HG03108 (cell line): Measurements from ENCODE around the gene TTC7B.
"Not testable (repeated sequence)": the region's sequence is repeated elsewhere in the genome, so short reads cannot be mapped to it uniquely, and the experiment has no call there.

Experiments used
- ATAC-seq: cut with Tn5 transposase; IDR thresholded peaks from one replicate; pipeline ENCODE4 v1.9.1; 2021; ENCODE audit warnings: moderate library complexity; ENCODE audit not compliant: unreplicated experiment

TTC7B gene

GRCh38 chr14:90536511-90537191, 279.6 kb downstream of the TTC7B start:
- no peak for ATAC-seq

- no peak for ATAC-seq
These were observed 280.1 kb downstream of the TTC7B start for GRCh38 chr14:90536092-90536491.

- no peak for ATAC-seq
These were observed 280.6 kb downstream of the TTC7B start for GRCh38 chr14:90535556-90536090.

DNA sequence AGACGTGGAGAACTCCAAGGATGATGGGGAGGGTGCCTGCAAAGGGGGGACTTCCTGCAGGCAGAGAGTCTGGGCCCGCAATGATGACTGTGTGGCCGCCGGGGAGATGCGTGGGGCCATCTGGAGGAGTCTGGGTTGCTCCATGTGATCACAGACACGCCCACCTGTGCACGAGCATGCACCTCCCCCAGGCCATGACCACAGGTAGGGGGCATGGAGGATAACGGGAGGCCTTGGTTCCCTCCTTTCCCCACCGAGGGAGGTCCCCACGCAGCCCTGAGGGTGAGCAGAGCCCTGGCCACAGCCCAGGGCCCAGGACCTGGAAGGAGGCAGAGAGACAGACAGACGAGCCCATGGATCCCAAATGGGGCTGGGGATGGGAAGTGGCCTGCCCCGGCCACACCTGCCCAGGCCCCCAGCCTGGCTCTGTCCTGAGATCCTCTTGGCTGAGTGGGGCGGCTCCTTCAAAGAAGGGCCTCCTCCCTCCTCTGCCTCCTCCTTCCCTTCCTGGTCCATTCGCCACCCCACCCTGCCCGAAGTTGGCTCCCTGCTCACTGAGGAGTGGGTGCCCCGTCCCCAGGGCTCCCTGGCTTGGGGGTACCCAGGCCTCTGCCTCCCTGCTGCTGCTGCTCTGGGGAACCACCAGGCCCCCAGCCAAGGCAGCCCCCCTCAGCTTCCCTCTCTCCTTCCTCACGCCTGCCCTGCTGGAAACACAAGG, 281.2 kb downstream of the TTC7B start:
- no peak for ATAC-seq

GRCh38 chr14:90534091-90534837, 282.0 kb downstream of the TTC7B start:
- ATAC-seq = no peak

- ATAC-seq = no peak
These were observed 282.6 kb downstream of the TTC7B start for GRCh38 chr14:90533591-90534021.

DNA sequence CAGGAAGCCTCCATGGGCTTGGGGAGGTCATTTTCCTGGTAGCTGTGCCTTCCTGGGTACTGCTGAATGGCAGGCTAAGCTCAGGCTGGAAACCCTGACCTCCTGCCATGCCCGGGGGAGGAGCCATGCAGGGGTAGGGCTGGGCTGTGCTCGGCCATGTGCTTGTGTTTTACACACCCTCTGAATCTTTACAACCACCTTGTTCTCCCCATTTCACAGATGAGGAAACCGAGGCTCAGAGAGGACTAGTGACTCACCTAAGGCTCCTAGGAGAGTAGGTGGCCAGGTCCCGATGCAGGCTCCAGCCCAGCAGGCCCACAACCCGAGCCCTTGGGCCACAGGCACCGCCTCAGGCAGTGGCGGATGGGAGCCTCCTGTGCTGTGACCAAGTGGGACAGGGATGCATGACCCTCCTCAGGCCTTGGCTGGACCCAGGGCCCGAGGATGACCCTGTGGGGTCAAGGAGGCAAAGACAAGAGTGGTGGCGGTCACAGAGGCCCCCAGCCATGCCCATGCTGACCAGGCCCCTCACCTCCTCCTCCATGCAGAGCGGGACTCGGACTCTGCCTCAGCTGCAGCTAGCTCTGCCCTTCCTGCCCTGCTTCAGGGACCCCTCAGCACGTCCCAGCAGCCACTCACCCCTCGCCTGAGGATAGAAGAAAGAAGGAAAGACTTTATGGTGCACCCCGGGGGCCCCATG, 283.3 kb downstream of the TTC7B start:
- ATAC-seq = no peak

DNA sequence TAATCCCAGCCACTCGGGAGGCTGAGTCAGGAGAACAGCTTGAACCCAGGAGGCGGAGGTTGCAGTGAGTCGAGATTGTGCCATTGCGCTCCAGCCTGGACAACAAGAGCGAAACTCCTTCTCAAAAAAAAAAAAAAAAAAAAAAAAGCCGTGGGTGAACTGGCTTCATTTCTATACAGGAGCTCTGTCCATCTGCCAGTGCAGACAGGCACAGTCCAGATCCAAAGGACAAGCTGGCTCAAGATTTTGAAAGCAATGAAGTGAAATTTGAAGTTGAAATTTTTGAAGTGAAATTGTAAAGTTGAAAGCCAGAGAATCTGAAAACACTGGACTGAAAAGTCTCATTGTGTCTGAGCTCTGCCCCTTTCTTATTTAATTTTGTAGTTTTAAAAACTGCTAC, 284.7 kb downstream of the TTC7B start:
- no peak for ATAC-seq

- no peak for ATAC-seq
These were observed 285.7 kb downstream of the TTC7B start for GRCh38 chr14:90530523-90530922.

GRCh38 chr14:90527978-90528377, 288.3 kb downstream of the TTC7B start:
- ATAC-seq = no peak

DNA sequence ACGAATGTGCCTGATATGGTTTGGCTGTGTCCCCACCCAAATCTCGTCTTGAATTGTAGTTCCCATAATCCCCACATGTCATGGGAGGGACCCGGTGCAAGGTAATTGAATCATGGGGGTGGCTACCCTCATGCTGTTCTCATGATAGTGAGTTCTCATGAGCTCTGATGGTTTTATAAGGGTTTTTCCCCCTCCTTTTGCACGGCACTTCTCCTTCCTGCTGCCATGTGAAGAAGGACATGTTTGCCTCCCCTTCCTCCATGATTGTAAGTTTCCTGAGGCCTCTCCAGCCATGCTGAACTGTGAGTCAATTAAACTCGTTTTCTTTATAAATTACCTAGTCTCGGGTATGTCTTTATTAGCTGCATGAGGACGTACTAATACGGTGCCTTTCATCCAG, 289.7 kb downstream of the TTC7B start:
- ATAC-seq = not testable (repeated sequence)

DNA sequence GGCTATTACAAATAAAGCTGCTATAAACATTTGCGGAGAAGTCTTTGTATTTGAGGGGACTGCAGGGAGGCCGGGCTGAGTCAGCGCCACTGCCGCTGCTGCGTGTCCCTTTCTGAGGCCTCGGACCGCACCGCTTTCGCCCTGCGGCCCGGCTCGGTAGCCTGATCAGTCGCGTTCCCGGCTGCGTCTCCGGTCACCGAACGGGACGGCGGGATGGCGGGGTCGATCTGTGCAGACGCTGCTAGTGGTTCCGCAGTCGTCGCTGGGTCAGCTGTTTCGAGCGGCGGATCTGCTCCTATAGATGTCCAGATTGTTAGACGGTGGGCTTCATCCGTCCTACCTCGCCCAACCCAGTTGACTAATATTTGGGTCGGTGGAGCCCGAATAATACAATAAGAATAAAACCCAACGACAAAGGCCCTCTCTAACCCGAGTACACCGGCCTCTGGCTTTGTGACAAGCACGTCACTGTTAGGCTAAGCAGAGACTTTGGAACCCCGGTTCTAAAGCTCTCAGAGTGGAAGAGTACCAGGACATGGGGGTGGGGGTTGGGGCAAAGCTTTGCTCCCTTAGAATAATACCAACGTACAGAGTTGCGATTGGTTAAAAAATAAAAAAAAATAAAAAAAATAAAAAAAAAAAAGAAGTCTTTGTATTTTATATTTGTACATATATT, 290.7 kb downstream of the TTC7B start:
- not testable (repeated sequence) for ATAC-seq

DNA sequence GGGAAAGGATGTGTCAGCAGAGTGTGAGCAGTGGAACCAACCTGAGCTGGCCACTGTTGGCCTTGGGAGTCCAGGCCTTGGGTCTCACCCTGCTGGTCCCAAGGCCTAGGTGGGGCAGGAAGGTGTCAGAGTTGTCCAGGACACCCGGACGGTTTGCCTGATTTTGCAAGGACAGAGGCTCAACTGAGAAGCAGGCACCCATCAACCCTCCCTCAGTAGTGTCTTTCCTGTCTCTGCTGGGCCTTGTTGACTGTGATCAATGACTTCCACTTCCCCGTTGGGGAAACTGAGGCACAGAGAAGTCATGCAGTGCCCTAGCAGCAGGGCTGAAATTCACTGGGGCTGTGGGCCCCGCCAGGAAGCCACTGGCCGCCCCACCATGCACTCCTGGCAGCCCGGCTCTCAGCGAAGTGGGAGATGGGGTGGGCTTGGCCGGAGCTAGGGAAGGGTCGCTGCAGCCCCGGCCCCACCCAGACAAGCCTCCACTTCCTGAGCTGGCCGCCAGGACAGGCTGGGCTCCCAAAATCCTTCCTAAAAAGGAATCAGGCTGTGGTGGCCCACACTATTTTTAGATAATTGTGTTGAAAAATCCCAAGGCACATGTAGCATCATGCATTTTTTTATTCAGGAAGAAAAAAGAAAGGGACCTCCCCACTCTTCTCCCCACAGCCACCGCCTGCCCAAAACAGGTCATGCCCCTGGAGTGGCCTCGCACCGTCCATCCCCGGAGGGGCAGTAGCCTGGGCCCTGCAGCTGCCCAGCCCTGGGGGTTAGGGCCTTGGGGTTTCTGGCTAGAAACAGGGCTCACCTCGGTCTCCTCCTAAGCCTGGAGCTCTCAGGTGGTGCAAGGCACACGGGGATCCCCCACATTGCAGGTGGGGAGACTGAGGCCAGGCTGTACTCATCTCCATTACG, 292.0 kb downstream of the TTC7B start:
- no peak for ATAC-seq

DNA sequence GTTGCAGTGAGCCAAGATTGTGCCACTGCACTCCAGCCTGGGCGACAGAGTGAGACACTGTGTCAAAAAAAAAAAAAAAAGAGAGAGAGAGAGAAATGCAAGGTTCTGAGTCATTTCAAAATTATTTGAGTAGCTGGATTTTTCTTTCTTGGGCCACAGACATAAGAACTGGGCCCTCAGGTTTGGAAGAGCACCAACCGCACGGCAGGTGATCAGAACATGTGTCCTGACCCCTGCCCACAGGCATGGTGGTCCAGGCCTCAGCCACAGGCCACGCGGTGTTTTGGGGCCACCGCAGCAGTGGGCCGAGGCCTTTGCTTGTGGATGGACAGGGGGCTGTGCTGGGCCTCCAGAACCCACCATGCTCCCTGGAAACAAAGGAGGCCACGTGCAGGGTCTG, 292.7 kb downstream of the TTC7B start:
- ATAC-seq = no peak

GRCh38 chr14:90522571-90523191, 293.5 kb downstream of the TTC7B start:
- no peak for ATAC-seq

DNA sequence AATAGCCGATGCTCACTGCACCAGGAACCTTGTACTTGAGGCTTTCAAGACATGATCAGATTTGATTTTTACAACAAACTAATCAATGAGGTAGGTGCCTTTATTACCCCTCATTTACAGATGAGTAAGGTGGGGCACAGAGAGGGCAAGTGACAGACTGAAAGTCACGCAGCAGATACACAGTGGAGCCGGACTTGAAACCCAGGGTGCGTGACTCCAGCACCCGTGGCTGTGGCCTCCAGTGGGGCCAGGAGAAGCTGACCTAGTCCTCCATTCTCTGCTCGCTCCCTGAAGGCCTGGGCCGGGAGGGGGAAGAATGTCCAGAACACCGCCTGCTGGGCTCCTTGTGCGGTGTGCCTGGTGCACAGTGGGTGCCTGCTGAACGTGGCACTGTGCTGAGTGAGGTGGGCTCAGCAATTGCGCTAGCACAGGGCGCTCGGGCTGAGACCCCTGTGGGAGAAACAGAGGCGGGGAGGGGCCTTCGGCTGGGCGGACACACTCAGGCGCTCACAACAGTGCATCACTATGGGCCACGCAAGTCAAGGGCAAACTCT, 294.2 kb downstream of the TTC7B start:
- ATAC-seq = no peak

GRCh38 chr14:90521084-90521929, 294.9 kb downstream of the TTC7B start:
- ATAC-seq = no peak

DNA sequence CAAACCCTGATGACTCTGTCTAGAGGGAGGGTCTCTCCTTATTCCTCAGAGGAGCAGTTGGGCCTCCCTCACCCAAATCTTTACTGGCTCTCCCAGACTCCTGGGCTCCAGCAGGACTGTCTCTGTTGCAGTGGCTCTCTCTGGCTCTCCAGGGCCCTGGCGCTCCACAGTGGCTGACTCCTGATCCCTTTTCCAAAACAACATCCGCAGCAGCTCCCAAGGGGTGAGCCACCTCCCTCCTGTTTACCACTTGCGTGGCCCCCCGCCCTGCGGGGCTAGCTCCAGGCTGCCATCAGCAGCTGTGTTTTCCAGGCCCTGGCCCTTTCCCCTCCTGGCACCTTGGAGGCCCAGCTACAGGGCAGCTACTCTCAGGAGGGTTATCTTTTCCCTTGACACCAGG, 295.9 kb downstream of the TTC7B start:
- no peak for ATAC-seq
